SU-DHL-6 (cell line): ENCODE data around the gene PCSK2.

Source experiments
- H2AFZ ChIP-seq: fragments of 200-600 bp; sonication (generic); 2 replicates; pipeline ENCODE4 v1.6.1; 2014; ENCODE audit warnings: low read depth, mild to moderate bottlenecking, moderate library complexity, mixed read lengths, antibody characterized with exemption, low read length; ENCODE audit not compliant: severe bottlenecking
- H3F3A ChIP-seq: fragments of 200-600 bp; shearing (Covaris generic); 2 replicates; pipeline ENCODE4 v1.6.0; 2016; ENCODE audit warnings: antibody characterized with exemption, mild to moderate bottlenecking; ENCODE audit not compliant: insufficient read depth
- H3K27ac ChIP-seq: fragments of 200-600 bp; sonication (generic); 2 replicates; pipeline ENCODE4 v1.5.1; 2016; ENCODE audit warnings: low read depth, mild to moderate bottlenecking, low read length, moderate library complexity, mixed read lengths
- H3K27me3 ChIP-seq: fragments of 200-600 bp; sonication (generic), shearing (Covaris generic); 2 replicates; pipeline ENCODE4 v1.6.0; 2014; ENCODE audit warnings: mild to moderate bottlenecking, low read length
- H3K36me3 ChIP-seq: fragments of 200-600 bp; sonication (generic); 2 replicates; pipeline ENCODE4 v1.6.1; 2014; ENCODE audit warnings: mild to moderate bottlenecking, low read length, mixed read lengths
- H3K4me2 ChIP-seq: fragments of 300-600, 200-600 bp; shearing (Covaris generic), sonication (generic); 2 replicates; pipeline ENCODE4 v1.6.0; 2014; ENCODE audit warnings: low read length, low read depth, mild to moderate bottlenecking; ENCODE audit not compliant: poor library complexity, severe bottlenecking
- H3K4me3 ChIP-seq: fragments of 200-600 bp; sonication (generic); 2 replicates; pipeline ENCODE4 v1.5.1; 2014; ENCODE audit warnings: antibody characterized with exemption, low read length, mild to moderate bottlenecking, mixed read lengths; ENCODE audit not compliant: insufficient read depth, poor library complexity, severe bottlenecking
- H3K79me2 ChIP-seq: fragments of 200-600 bp; sonication (generic); 2 replicates; pipeline ENCODE4 v1.6.1; 2014; ENCODE audit warnings: mild to moderate bottlenecking, low read length, moderate library complexity; ENCODE audit not compliant: insufficient read depth
- H3K9ac ChIP-seq: fragments of 200-600 bp; sonication (generic); 2 replicates; pipeline ENCODE4 v1.7.0; 2014; ENCODE audit warnings: mild to moderate bottlenecking, low read length
- H3K9me2 ChIP-seq: fragments of 200-600 bp; sonication (generic); replicated peaks from 2 replicates; pipeline ENCODE4 v1.6.1; 2014; ENCODE audit warnings: low read length; ENCODE audit not compliant: insufficient read depth
- H3K9me3 ChIP-seq: fragments of 200-600 bp; sonication (generic); 2 replicates; pipeline ENCODE4 v1.6.1; 2014; ENCODE audit warnings: low read length, mixed read lengths; ENCODE audit not compliant: insufficient read depth
- H4K20me1 ChIP-seq: fragments of 200-600 bp; sonication (generic); 2 replicates; pipeline ENCODE4 v1.6.1; 2014; ENCODE audit warnings: low read depth, mild to moderate bottlenecking, antibody characterized with exemption, low read length, moderate library complexity, mixed read lengths
- EZH2phosphoT487 ChIP-seq: fragments of 200-600 bp; sonication (generic), shearing (Covaris generic); conservative IDR thresholded peaks from 2 replicates; pipeline ENCODE4 v1.6.1; 2018; ENCODE audit warnings: mild to moderate bottlenecking, antibody characterized with exemption, low read length, moderate library complexity, mixed read lengths
- TF ChIP-seq, protein P1 (sequence below): fragments of 200-600 bp; sonication (generic); IDR thresholded peaks from one replicate; pipeline ENCODE4 v1.5.1; 2017; ENCODE audit warnings: antibody characterized with exemption, mild to moderate bottlenecking, low read length, moderate library complexity; ENCODE audit not compliant: insufficient read depth, poor library complexity, severe bottlenecking

Gene PCSK2

DNA sequence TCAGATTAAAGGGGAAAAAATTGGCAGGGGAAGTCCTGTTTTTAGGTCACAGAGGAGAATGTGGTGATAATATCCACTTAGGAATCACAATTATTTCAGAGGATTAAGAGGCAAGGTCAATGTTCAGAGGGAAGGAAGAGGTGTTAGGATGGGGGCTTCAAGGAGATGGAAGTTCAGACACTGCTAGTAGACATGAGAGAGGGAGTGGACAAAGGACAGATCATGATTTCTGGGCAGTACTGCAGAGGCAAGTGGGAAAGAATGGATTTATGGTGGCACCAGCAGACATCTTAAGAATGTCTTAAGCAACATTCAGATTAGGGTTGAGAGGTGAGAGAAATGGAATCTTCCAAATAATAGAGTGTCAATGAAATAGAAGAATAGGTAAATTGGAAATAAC is 9.9 kb downstream of the PCSK2 start:
- TF ChIP-seq, protein P1, sequence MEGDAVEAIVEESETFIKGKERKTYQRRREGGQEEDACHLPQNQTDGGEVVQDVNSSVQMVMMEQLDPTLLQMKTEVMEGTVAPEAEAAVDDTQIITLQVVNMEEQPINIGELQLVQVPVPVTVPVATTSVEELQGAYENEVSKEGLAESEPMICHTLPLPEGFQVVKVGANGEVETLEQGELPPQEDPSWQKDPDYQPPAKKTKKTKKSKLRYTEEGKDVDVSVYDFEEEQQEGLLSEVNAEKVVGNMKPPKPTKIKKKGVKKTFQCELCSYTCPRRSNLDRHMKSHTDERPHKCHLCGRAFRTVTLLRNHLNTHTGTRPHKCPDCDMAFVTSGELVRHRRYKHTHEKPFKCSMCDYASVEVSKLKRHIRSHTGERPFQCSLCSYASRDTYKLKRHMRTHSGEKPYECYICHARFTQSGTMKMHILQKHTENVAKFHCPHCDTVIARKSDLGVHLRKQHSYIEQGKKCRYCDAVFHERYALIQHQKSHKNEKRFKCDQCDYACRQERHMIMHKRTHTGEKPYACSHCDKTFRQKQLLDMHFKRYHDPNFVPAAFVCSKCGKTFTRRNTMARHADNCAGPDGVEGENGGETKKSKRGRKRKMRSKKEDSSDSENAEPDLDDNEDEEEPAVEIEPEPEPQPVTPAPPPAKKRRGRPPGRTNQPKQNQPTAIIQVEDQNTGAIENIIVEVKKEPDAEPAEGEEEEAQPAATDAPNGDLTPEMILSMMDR, result no peak
- no peak for TF ChIP-seq EZH2phosphoT487
- Histone ChIP-seq H3K9me2 (no peaks in the 10 kb centered on the region), H3K4me2 (no peak overlapping the region), H3F3A (no peaks in the 10 kb centered on the region), H3K9me3 (no peaks in the 10 kb centered on the region), H2AFZ (no peak overlapping the region), H4K20me1 (no peaks in the 10 kb centered on the region), H3K36me3 (no peaks in the 10 kb centered on the region), H3K27ac (no peak overlapping the region), H3K27me3 (no peaks in the 10 kb centered on the region), H3K9ac (no peak overlapping the region), H3K4me3 (no peak overlapping the region), H3K79me2 (no peaks in the 10 kb centered on the region)

DNA sequence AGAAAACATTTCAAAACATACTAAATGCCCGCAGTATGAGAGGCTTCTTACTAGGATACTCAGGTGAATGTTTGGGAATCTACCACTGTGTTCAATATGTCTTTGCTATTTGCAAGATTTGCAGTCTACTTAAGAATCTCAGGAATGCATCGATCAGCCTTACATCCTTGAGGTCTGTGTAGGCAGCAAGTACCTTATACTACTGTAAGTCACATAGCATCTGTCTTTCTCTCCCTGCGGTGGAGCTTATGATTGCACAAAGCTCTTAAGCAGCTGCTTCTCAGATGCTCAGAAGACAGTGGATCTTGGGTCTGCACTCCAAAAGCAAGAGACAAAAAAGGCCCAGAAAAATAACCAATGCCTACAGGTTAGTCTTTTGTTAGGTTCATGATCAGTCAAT is 21.4 kb downstream of the PCSK2 start:
- Histone ChIP-seq H2AFZ (no peak overlapping the region), H3K79me2 (no peaks in the 10 kb centered on the region), H3K9me2 (no peaks in the 10 kb centered on the region), H3F3A (no peaks in the 10 kb centered on the region), H3K4me3 (no peak overlapping the region), H3K9me3 (no peaks in the 10 kb centered on the region), H3K36me3 (no peaks in the 10 kb centered on the region), H3K27me3 (no peaks in the 10 kb centered on the region), H3K9ac (no peak overlapping the region), H3K27ac (no peak overlapping the region), H3K4me2 (no peak overlapping the region), H4K20me1 (no peaks in the 10 kb centered on the region)
- TF ChIP-seq EZH2phosphoT487, result no peak
- TF ChIP-seq, protein P1, result no peak

DNA sequence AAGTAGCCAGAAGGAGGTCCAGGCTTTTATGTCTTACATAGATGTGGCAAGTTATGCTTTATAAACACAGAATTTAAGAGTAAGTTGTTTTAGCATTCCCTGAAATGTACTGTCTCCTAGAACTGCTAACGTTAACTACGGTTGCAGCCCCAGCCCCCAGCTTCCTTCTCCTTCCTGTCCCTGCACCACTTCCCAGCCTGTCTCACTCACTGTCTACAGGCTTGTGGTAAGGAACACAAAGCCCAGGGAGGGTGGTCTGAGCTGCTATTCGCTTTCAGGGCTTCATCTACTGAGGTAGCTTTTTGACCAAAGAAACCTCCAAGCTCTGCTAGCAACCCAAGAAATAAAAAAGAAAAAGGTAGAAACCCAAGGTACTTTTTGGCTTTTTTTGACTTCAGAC is 35.9 kb downstream of the PCSK2 start:
- TF ChIP-seq, protein P1, result no peak
- TF ChIP-seq EZH2phosphoT487, result no peak
- Histone ChIP-seq H3K4me2 (no peak overlapping the region), H3K9me3 (no peaks in the 10 kb centered on the region), H3K27me3 (no peaks in the 10 kb centered on the region), H3F3A (no peaks in the 10 kb centered on the region), H3K36me3 (no peaks in the 10 kb centered on the region), H3K9ac (no peak overlapping the region), H3K9me2 (no peaks in the 10 kb centered on the region), H3K27ac (no peak overlapping the region), H4K20me1 (no peaks in the 10 kb centered on the region), H2AFZ (no peak overlapping the region), H3K79me2 (no peaks in the 10 kb centered on the region), H3K4me3 (no peak overlapping the region)
